Smooth muscle cell (in vitro differentiated cells): ENCODE measurements around the gene CCDC86. TPM values are rescaled to one million over a fixed set of nuclear protein-coding genes. Genes with fewer than 3 reads are reported as not detected.

Experiments used
- DNase-seq: peaks from one replicate; lab custom pipeline; 2025; ENCODE audit not compliant: unreplicated experiment; lab: John Stamatoyannopoulos, UW
- H2AFZ ChIP-seq: fragments of 200-600 bp; sonication (generic); 2 replicates; pipeline ENCODE4 v1.6.0; 2016; ENCODE audit warnings: antibody characterized with exemption, low read depth, mild to moderate bottlenecking
- H3F3A ChIP-seq: fragments of 200-600 bp; sonication (generic); 2 replicates; pipeline ENCODE4 v1.6.0; 2017; ENCODE audit warnings: antibody characterized with exemption, low read depth
- H3K27ac ChIP-seq: fragments of 200-600 bp; sonication (generic); 2 replicates; pipeline ENCODE4 v1.5.1; 2016; ENCODE audit warnings: low read depth, mild to moderate bottlenecking
- H3K27me3 ChIP-seq: fragments of 200-600 bp; sonication (generic); 2 replicates; pipeline ENCODE4 v1.6.1; 2016; ENCODE audit warnings: low read depth, mild to moderate bottlenecking
- H3K36me3 ChIP-seq: fragments of 200-600 bp; sonication (generic); 2 replicates; pipeline ENCODE4 v1.5.1; 2016; ENCODE audit warnings: low read depth
- H3K4me1 ChIP-seq: fragments of 200-600 bp; sonication (generic); 2 replicates; pipeline ENCODE4 v1.5.1; 2016; ENCODE audit warnings: low read depth
- H3K4me2 ChIP-seq: fragments of 200-600 bp; sonication (generic); 2 replicates; pipeline ENCODE4 v1.6.0; 2016; ENCODE audit warnings: mild to moderate bottlenecking
- H3K4me3 ChIP-seq: fragments of 200-600 bp; sonication (generic); 2 replicates; pipeline ENCODE4 v1.5.1; 2016; ENCODE audit warnings: mild to moderate bottlenecking
- H3K79me2 ChIP-seq: fragments of 200-600 bp; sonication (generic); 2 replicates; pipeline ENCODE4 v1.6.0; 2016; ENCODE audit warnings: low read depth, mild to moderate bottlenecking
- H3K9ac ChIP-seq: fragments of 200-600 bp; sonication (generic); 2 replicates; pipeline ENCODE4 v1.6.0; 2016; ENCODE audit warnings: low read depth
- H3K9me3 ChIP-seq: fragments of 200-600 bp; sonication (generic); replicated peaks from 2 replicates; pipeline ENCODE4 v1.5.1; 2016; ENCODE audit warnings: low read depth
- H4K20me1 ChIP-seq: fragments of 200-600 bp; sonication (generic); 2 replicates; pipeline ENCODE4 v1.6.0; 2016; ENCODE audit warnings: low read depth
- CTCF ChIP-seq: fragments of 200-600 bp; sonication (generic); IDR thresholded peaks from 2 replicates; pipeline ENCODE4 v1.5.1; 2017; ENCODE audit warnings: borderline replicate concordance, mild to moderate bottlenecking, antibody characterized with exemption; ENCODE audit not compliant: insufficient read depth, poor library complexity, severe bottlenecking
- WGBS: methylation state at CpG from one replicate; pipeline ENCODE4 v1.1.7; 2016; ENCODE audit warnings: low lambda C conversion rate; 5-methylcytosine and 5-hydroxymethylcytosine counted together
- polyA plus RNA-seq: library from polyadenylated mRNA; unstranded; fragments of >200 nt; fragmentation: Nextera tagmentation; extraction: Ambion mirVana; gene quantifications from 2 replicates; pipeline ENCODE4 v1.2.1, GENCODE V29; 2016
- total RNA-seq: library from RNA; depleted of rRNA; stranded (reverse); fragments of >200 nt; gene quantifications from 2 replicates; pipeline ENCODE4 v1.2.3, GENCODE V29; 2014

The CCDC86 gene
- total and polyA plus RNA-seq, 2 experiments from 2014 or later = 7.5 to 24.2 TPM

DNA sequence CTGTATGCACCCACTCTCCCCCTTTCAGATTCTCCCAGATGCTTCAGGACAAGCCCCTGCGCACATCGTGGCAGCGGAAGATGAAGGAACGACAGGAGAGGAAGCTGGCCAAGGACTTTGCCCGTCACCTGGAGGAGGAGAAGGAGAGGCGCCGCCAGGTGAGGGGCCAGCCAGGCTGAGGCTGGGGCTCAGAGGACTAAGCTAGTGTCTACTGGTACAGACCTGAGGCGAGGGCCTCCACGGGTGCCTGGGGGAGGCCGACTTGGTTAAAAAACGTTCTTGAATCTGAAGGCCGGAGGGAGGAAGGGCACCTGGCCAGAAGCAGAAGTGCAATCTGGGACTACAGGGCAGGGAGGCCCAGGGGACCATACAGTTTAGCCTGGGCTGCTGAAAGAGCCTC lies 6.0 kb downstream of the CCDC86 start:
- TF ChIP-seq CTCF = no peak
- peaks cover 17% of the 10 kb centered on the region for H3K4me1 ChIP-seq
- peaks cover 12% of the 10 kb centered on the region for H3K79me2 ChIP-seq
- H3F3A ChIP-seq = no peaks in the 10 kb centered on the region
- no peaks in the 10 kb centered on the region for H4K20me1 ChIP-seq
- H2AFZ ChIP-seq = no peak overlapping the region
- no peak overlapping the region for H3K4me3 ChIP-seq
- WGBS = 95% methylated on average over 12 of the region's 12 CpGs
- DNase-seq = no peak
- H3K9me3 ChIP-seq = no peaks in the 10 kb centered on the region
- H3K36me3 ChIP-seq = no peaks in the 10 kb centered on the region
- H3K9ac ChIP-seq = no peak overlapping the region
- H3K4me2 ChIP-seq = no peak overlapping the region
- peaks cover 5% of the 10 kb centered on the region for H3K27me3 ChIP-seq
- no peak overlapping the region for H3K27ac ChIP-seq

DNA sequence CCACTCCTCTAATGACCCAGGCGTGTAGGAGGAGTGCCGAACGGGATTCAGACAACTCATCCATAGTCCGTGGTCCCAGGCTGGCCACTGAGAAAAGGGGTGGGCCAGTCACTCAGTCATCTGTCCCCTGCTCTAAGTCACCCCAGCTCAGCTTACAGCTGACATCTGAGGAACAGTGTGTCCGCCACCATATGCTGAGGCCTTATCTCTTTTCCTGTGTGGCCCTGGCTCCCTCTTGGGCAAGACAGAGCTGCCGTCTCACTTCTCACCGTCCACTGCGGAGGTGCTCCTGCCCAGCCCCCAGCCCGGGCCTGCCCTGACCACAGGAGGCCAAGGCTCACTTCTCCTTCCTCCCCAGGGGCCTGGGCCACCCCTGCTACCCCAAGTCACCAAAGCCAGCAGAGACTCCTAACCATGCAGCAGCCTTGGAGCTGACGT lies 6.8 kb downstream of the CCDC86 start:
- no peak for TF ChIP-seq CTCF
- H3K4me3 ChIP-seq = no peak overlapping the region
- no peak for DNase-seq
- H3K27ac ChIP-seq = no peak overlapping the region
- H3F3A ChIP-seq = no peaks in the 10 kb centered on the region
- 86% methylated on average over 7 of the region's 10 CpGs for WGBS
- H4K20me1 ChIP-seq = no peaks in the 10 kb centered on the region
- H3K9ac ChIP-seq = no peak overlapping the region
- H3K79me2 ChIP-seq = peaks cover 7% of the 10 kb centered on the region
- no peak overlapping the region for H3K4me2 ChIP-seq
- H2AFZ ChIP-seq = no peak overlapping the region
- peaks cover 5% of the 10 kb centered on the region for H3K27me3 ChIP-seq
- H3K36me3 ChIP-seq = no peaks in the 10 kb centered on the region
- H3K9me3 ChIP-seq = no peaks in the 10 kb centered on the region
- H3K4me1 ChIP-seq = peaks cover 10% of the 10 kb centered on the region

DNA sequence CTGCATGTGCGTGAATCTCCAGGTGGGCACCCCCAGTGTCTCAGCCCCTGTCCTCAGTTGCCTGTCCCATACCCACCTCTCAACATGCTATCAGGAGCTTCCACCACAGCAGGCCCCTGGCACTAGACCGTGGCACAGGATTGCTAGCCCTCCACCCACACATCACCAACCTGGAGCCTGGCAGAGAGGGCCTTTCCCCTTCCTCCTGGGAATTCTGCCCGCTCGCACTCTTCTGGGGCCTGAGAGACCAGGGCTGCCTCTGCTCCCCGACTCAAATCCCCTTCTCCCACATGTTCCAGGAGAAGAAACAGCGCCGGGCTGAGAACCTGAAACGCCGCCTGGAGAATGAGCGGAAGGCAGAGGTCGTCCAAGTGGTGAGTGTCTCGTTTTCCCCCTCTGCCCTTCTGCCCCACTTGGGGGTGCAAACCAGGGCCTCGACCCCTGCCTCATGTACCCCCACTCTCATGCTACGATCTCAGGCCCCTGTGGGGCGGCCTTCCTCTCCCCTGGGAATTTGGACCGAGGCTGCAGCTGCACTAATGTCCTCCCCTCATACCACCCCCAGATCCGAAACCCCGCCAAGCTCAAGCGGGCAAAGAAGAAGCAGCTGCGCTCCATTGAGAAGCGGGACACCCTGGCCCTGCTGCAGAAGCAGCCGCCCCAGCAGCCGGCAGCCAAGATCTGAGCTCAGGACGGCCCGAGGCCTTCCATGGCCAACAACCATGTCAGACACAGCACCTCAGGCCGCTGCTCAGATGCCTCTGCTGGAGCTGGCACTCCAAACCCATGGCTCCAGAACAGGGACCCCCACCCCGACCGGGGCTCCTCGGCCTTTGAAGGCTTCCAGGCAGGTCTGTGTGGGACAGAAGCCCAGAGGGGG lies 8.0 kb downstream of the CCDC86 start:
- no peak for DNase-seq
- no peak overlapping the region for H3K4me3 ChIP-seq
- H3K9me3 ChIP-seq = no peaks in the 10 kb centered on the region
- H3K4me1 ChIP-seq = no peaks in the 10 kb centered on the region
- H3K36me3 ChIP-seq = no peaks in the 10 kb centered on the region
- H2AFZ ChIP-seq = no peak overlapping the region
- peaks cover 5% of the 10 kb centered on the region for H3K27me3 ChIP-seq
- H3K27ac ChIP-seq = no peak overlapping the region
- TF ChIP-seq CTCF = no peak
- no peak overlapping the region for H3K4me2 ChIP-seq
- H3K79me2 ChIP-seq = peaks cover 4% of the 10 kb centered on the region
- H4K20me1 ChIP-seq = no peaks in the 10 kb centered on the region
- H3F3A ChIP-seq = no peaks in the 10 kb centered on the region
- WGBS = 97% methylated on average over 29 of the region's 29 CpGs
- H3K9ac ChIP-seq = no peak overlapping the region
